Measurements from ENCODE around the gene LRRC1. TPM values are rescaled to one million over a fixed set of nuclear protein-coding genes. Genes with fewer than 3 reads are reported as not detected.
A peak's percentile ranks its signal among the peaks of the same experiment; 100 is the strongest.

The LRRC1 gene
- total RNA-seq, 4 donors from 2014 or later = 10.4 to 13.0 (median 12.6) TPM

DNA sequence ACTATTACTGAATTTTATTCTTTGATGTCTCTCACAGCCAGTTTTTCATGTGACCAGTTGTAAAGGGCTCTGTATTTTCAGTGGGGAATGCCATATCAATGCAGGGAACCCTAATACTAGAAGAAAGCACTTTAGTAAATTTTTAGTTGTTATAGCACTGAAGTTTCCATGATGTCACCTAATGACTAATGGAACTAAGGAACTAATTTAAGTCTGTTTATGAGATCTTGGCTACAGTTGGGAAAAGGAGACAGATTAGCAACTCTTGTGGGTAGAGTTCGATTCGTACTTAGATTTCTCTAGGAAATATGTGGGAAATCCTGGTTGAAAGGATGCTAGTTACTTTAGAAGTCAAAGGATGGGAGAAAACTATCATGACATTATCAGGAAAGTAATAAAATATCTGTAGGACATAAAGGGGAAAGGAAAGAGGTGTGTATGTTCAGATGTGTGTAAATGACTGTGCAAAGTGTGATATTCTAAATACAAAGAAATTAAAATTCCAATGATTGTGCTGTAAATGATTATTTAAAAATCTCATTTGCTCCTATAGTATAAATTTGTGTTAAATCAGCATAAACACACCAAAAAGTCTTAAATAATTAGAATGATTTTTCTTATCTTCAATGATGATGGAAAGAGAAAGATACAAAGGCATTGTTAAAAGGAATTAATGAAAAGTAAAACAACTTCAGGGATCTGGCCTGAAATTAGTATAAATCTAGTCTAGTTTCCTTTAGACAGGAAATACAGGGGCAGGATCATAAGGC is 103.4 kb downstream of the LRRC1 start:
- no peak overlapping the region for H3K4me3 ChIP-seq
- TF ChIP-seq POLR2AphosphoS5 (IDR thresholded peaks at IDR 0.05) = no peak
- no peak for TF ChIP-seq EP300 (IDR thresholded peaks at IDR 0.05)
- TF ChIP-seq POLR2A (IDR thresholded peaks at IDR 0.05; ENCODE audit: low read depth) = no peak
- TF ChIP-seq, protein P1, sequence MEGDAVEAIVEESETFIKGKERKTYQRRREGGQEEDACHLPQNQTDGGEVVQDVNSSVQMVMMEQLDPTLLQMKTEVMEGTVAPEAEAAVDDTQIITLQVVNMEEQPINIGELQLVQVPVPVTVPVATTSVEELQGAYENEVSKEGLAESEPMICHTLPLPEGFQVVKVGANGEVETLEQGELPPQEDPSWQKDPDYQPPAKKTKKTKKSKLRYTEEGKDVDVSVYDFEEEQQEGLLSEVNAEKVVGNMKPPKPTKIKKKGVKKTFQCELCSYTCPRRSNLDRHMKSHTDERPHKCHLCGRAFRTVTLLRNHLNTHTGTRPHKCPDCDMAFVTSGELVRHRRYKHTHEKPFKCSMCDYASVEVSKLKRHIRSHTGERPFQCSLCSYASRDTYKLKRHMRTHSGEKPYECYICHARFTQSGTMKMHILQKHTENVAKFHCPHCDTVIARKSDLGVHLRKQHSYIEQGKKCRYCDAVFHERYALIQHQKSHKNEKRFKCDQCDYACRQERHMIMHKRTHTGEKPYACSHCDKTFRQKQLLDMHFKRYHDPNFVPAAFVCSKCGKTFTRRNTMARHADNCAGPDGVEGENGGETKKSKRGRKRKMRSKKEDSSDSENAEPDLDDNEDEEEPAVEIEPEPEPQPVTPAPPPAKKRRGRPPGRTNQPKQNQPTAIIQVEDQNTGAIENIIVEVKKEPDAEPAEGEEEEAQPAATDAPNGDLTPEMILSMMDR (IDR thresholded peaks at IDR 0.05) = no peak
- 59% methylated on average over 2 of the region's 2 CpGs for WGBS
- no peaks in the 10 kb centered on the region for H3K27me3 ChIP-seq
- intact Hi-C loops (cut with DNase I) = loop anchor here (10.0 kb wide), 1 partner anchor 103 kb away; the partner anchor contains the start of gene LRRC1
- H3K4me1 ChIP-seq = peaks cover 0 to 24% (median 23%) of the 10 kb centered on the region in 4 donors
- no peak overlapping the region for H3K27ac ChIP-seq (replicated peaks in 1 of 4)
- no peak for DNase-seq (ENCODE audit: extremely low spot score)
- H3K36me3 ChIP-seq = peaks cover 0 to 21% (median 10%) of the 10 kb centered on the region in 4 donors
- H3K9me3 ChIP-seq = no peaks in the 10 kb centered on the region

DNA sequence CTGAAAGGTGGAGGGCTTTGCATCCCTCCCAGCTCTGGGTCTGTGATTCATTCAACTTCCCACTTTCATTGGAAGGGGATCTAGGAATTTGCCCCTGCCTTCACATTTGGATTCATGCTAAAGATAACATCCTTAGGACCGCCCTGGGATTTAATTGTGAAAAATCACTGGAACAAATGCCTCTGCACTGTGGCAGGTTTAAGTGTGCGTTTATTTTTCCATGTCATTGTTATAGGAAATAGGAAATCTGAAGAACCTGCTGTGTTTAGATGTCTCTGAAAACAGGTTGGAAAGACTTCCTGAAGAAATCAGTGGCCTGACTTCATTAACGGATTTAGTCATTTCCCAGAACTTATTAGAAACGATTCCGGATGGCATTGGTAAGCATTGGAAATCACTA is 104.7 kb downstream of the LRRC1 start:
- intact Hi-C loops (cut with DNase I) = loop anchor here (10.0 kb wide), 1 partner anchor 105 kb away; the partner anchor contains the start of gene LRRC1
- WGBS = 72% methylated on average over 5 of the region's 5 CpGs
- no peak for TF ChIP-seq EP300 (IDR thresholded peaks at IDR 0.05)
- peak in 1 of 2 donors; percentile 30 for TF ChIP-seq POLR2AphosphoS5 (IDR thresholded peaks at IDR 0.05)
- TF ChIP-seq POLR2A (IDR thresholded peaks at IDR 0.05; ENCODE audit: low read depth) = no peak
- TF ChIP-seq, protein P1 (IDR thresholded peaks at IDR 0.05) = no peak
- Histone ChIP-seq H3K36me3 (peaks cover 4 to 33% (median 16%) of the 10 kb centered on the region in 4 donors), H3K9me3 (no peaks in the 10 kb centered on the region), H3K4me3 (no peak overlapping the region), H3K4me1 (peaks cover 0 to 24% (median 18%) of the 10 kb centered on the region in 4 donors), H3K27me3 (no peaks in the 10 kb centered on the region), H3K27ac (replicated peaks in 1 of 4) (no peak overlapping the region)
- DNase-seq (ENCODE audit: extremely low spot score) = no peak

DNA sequence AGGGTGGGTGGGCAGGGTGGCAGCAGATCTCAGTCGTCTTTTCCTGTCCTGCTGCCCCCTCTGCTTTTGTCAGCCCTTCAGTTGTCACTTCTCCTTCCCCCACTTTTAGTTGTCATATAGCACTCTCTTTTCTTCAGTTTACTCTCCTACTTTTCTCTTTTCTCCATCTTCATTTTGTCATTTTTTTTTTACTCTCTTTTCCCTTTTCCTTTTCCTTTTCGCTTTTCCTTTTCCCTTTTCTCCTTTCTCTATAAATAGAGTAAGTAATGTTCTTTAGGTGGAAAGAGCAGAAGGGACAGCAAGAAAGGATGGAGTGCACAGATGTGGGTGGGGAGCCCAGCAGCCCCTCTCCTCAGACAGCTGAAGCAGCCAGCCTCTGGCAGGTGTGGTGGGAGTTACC is 108.6 kb downstream of the LRRC1 start:
- H3K9me3 ChIP-seq = no peaks in the 10 kb centered on the region
- WGBS = 90% methylated on average over 1 of the region's 2 CpGs
- H3K36me3 ChIP-seq = peaks cover 4 to 48% (median 14%) of the 10 kb centered on the region in 4 donors
- DNase-seq (ENCODE audit: extremely low spot score) = no peak
- TF ChIP-seq POLR2AphosphoS5 (IDR thresholded peaks at IDR 0.05) = no peak
- TF ChIP-seq EP300 (IDR thresholded peaks at IDR 0.05) = no peak
- TF ChIP-seq, protein P1 (IDR thresholded peaks at IDR 0.05) = no peak
- TF ChIP-seq POLR2A (IDR thresholded peaks at IDR 0.05; ENCODE audit: low read depth) = no peak
- H3K27me3 ChIP-seq = no peaks in the 10 kb centered on the region
- no peak overlapping the region for H3K4me3 ChIP-seq
- intact Hi-C loops (cut with DNase I) = no loop called here
- no peak overlapping the region for H3K27ac ChIP-seq (replicated peaks in 1 of 4)
- H3K4me1 ChIP-seq = no peaks in the 10 kb centered on the region

DNA sequence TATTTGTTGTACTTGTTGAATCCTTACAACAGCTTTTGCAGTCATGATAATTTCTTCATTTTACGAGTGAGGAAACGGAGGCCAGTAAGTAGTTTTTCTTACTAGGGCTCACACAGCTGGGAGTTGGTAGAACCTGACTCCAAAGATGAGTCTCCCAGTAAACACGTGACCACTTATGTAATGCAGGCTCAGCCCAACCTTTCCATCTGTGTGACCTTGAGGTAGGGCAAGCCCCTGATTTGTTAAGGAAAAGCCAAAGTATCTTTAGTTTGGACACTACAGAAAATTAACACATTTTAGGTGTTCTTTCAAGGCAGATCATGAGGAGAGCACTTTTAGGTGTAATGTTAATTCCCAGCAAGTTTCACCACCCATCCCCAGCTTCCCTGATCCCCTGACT is 111.3 kb downstream of the LRRC1 start:
- 76% methylated on average over 3 of the region's 3 CpGs for WGBS
- H3K27me3 ChIP-seq = no peaks in the 10 kb centered on the region
- no peak overlapping the region for H3K4me3 ChIP-seq
- intact Hi-C loops (cut with DNase I) = no loop called here
- peaks cover 4 to 33% (median 14%) of the 10 kb centered on the region in 4 donors for H3K36me3 ChIP-seq
- no peaks in the 10 kb centered on the region for H3K9me3 ChIP-seq
- H3K27ac ChIP-seq (replicated peaks in 1 of 4) = no peak overlapping the region
- DNase-seq (ENCODE audit: extremely low spot score) = no peak
- H3K4me1 ChIP-seq = peaks cover 0 to 3% (median 0%) of the 10 kb centered on the region in 4 donors
- no peak for TF ChIP-seq POLR2A (IDR thresholded peaks at IDR 0.05; ENCODE audit: low read depth)
- TF ChIP-seq POLR2AphosphoS5 (IDR thresholded peaks at IDR 0.05) = no peak
- TF ChIP-seq, protein P1 (IDR thresholded peaks at IDR 0.05) = no peak
- TF ChIP-seq EP300 (IDR thresholded peaks at IDR 0.05) = no peak

Measured in esophagus muscularis mucosa (tissue), 4 donors.